Measurements from ENCODE around the gene NEK11.

Gene NEK11

GRCh38 chr3:131236421-131236820 is 209.7 kb downstream of the NEK11 start:
- H3K27me3 ChIP-seq (ENCODE audit: insufficient read depth, insufficient read length): no peaks in the 10 kb centered on the region
- no peak overlapping the region for H3K9ac ChIP-seq (ENCODE audit: insufficient read length, low read depth)
- no peaks in the 10 kb centered on the region for H3K36me3 ChIP-seq (ENCODE audit: insufficient read depth, insufficient read length, low read length)
- no peak overlapping the region for H3K4me3 ChIP-seq (ENCODE audit: insufficient read length, low read depth)
- no peak for DNase-seq (ENCODE audit: low read depth, low spot score)
- no peaks in the 10 kb centered on the region for H3K4me1 ChIP-seq (ENCODE audit: insufficient read depth, insufficient read length)
- H3K9me3 ChIP-seq (ENCODE audit: insufficient read depth, low read length): no peaks in the 10 kb centered on the region
- no peak for TF ChIP-seq YY1 (IDR thresholded peaks at IDR 0.05; ENCODE audit: insufficient read depth, insufficient read length)
- TF ChIP-seq SUZ12 (IDR thresholded peaks at IDR 0.05; ENCODE audit: extremely low read depth, insufficient read depth, insufficient read length): no peak
- TF ChIP-seq ZNF274 (IDR thresholded peaks at IDR 0.05; ENCODE audit: low read depth, low read length): no peak

GRCh38 chr3:131238496-131238895 is 211.8 kb downstream of the NEK11 start:
- no peaks in the 10 kb centered on the region for H3K9me3 ChIP-seq (ENCODE audit: insufficient read depth, low read length)
- no peak for DNase-seq (ENCODE audit: low read depth, low spot score)
- no peaks in the 10 kb centered on the region for H3K36me3 ChIP-seq (ENCODE audit: insufficient read depth, insufficient read length, low read length)
- TF ChIP-seq YY1 (IDR thresholded peaks at IDR 0.05; ENCODE audit: insufficient read depth, insufficient read length) (no peak), SUZ12 (IDR thresholded peaks at IDR 0.05; ENCODE audit: extremely low read depth, insufficient read depth, insufficient read length) (no peak), ZNF274 (IDR thresholded peaks at IDR 0.05; ENCODE audit: low read depth, low read length) (no peak)
- no peak overlapping the region for H3K4me3 ChIP-seq (ENCODE audit: insufficient read length, low read depth)
- H3K4me1 ChIP-seq (ENCODE audit: insufficient read depth, insufficient read length): no peaks in the 10 kb centered on the region
- no peaks in the 10 kb centered on the region for H3K27me3 ChIP-seq (ENCODE audit: insufficient read depth, insufficient read length)
- H3K9ac ChIP-seq (ENCODE audit: insufficient read length, low read depth): no peak overlapping the region

GRCh38 chr3:131239267-131239666 is 212.6 kb downstream of the NEK11 start:
- H3K4me1 ChIP-seq (ENCODE audit: insufficient read depth, insufficient read length): no peaks in the 10 kb centered on the region

GRCh38 chr3:131242201-131242600 is 215.5 kb downstream of the NEK11 start:
- no peaks in the 10 kb centered on the region for H3K4me1 ChIP-seq (ENCODE audit: insufficient read depth, insufficient read length)
- no peak for DNase-seq (ENCODE audit: low read depth, low spot score)
- TF ChIP-seq ZNF274 (IDR thresholded peaks at IDR 0.05; ENCODE audit: low read depth, low read length): no peak
- TF ChIP-seq SUZ12 (IDR thresholded peaks at IDR 0.05; ENCODE audit: extremely low read depth, insufficient read depth, insufficient read length): no peak
- no peak for TF ChIP-seq YY1 (IDR thresholded peaks at IDR 0.05; ENCODE audit: insufficient read depth, insufficient read length)
- no peaks in the 10 kb centered on the region for H3K9me3 ChIP-seq (ENCODE audit: insufficient read depth, low read length)
- H3K9ac ChIP-seq (ENCODE audit: insufficient read length, low read depth): no peak overlapping the region
- no peaks in the 10 kb centered on the region for H3K36me3 ChIP-seq (ENCODE audit: insufficient read depth, insufficient read length, low read length)
- no peak overlapping the region for H3K4me3 ChIP-seq (ENCODE audit: insufficient read length, low read depth)
- H3K27me3 ChIP-seq (ENCODE audit: insufficient read depth, insufficient read length): no peaks in the 10 kb centered on the region

More at GRCh38 chr3:131239267-131239666, 212.6 kb downstream of the NEK11 start:
- Histone ChIP-seq H3K9ac (ENCODE audit: insufficient read length, low read depth) (no peak overlapping the region), H3K36me3 (ENCODE audit: insufficient read depth, insufficient read length, low read length) (no peaks in the 10 kb centered on the region), H3K27me3 (ENCODE audit: insufficient read depth, insufficient read length) (no peaks in the 10 kb centered on the region), H3K9me3 (ENCODE audit: insufficient read depth, low read length) (no peaks in the 10 kb centered on the region), H3K4me3 (ENCODE audit: insufficient read length, low read depth) (no peak overlapping the region)
- TF ChIP-seq SUZ12 (IDR thresholded peaks at IDR 0.05; ENCODE audit: extremely low read depth, insufficient read depth, insufficient read length) (no peak), YY1 (IDR thresholded peaks at IDR 0.05; ENCODE audit: insufficient read depth, insufficient read length) (no peak), ZNF274 (IDR thresholded peaks at IDR 0.05; ENCODE audit: low read depth, low read length) (no peak)
- DNase-seq (ENCODE audit: low read depth, low spot score): no peak

GRCh38 chr3:131250466-131250865 is 223.8 kb downstream of the NEK11 start:
- H3K36me3 ChIP-seq (ENCODE audit: insufficient read depth, insufficient read length, low read length): no peaks in the 10 kb centered on the region
- H3K27me3 ChIP-seq (ENCODE audit: insufficient read depth, insufficient read length): no peaks in the 10 kb centered on the region
- no peak overlapping the region for H3K9ac ChIP-seq (ENCODE audit: insufficient read length, low read depth)
- H3K4me3 ChIP-seq (ENCODE audit: insufficient read length, low read depth): no peak overlapping the region
- DNase-seq (ENCODE audit: low read depth, low spot score): no peak
- H3K4me1 ChIP-seq (ENCODE audit: insufficient read depth, insufficient read length): no peaks in the 10 kb centered on the region
- H3K9me3 ChIP-seq (ENCODE audit: insufficient read depth, low read length): peaks cover 25% of the 10 kb centered on the region; the same call in 1 of the 2 replicates
- TF ChIP-seq SUZ12 (IDR thresholded peaks at IDR 0.05; ENCODE audit: extremely low read depth, insufficient read depth, insufficient read length) (no peak), YY1 (IDR thresholded peaks at IDR 0.05; ENCODE audit: insufficient read depth, insufficient read length) (no peak), ZNF274 (IDR thresholded peaks at IDR 0.05; ENCODE audit: low read depth, low read length) (no peak)

GRCh38 chr3:131260525-131260924 is 233.8 kb downstream of the NEK11 start:
- no peak for DNase-seq (ENCODE audit: low read depth, low spot score)
- Histone ChIP-seq H3K9me3 (ENCODE audit: insufficient read depth, low read length) (peaks cover 10% of the 10 kb centered on the region; the same call in 1 of the 2 replicates), H3K27me3 (ENCODE audit: insufficient read depth, insufficient read length) (no peaks in the 10 kb centered on the region), H3K4me1 (ENCODE audit: insufficient read depth, insufficient read length) (no peaks in the 10 kb centered on the region), H3K9ac (ENCODE audit: insufficient read length, low read depth) (no peak overlapping the region), H3K36me3 (ENCODE audit: insufficient read depth, insufficient read length, low read length) (no peaks in the 10 kb centered on the region), H3K4me3 (ENCODE audit: insufficient read length, low read depth) (no peak overlapping the region)
- TF ChIP-seq SUZ12 (IDR thresholded peaks at IDR 0.05; ENCODE audit: extremely low read depth, insufficient read depth, insufficient read length): no peak
- no peak for TF ChIP-seq ZNF274 (IDR thresholded peaks at IDR 0.05; ENCODE audit: low read depth, low read length)
- TF ChIP-seq YY1 (IDR thresholded peaks at IDR 0.05; ENCODE audit: insufficient read depth, insufficient read length): no peak

GRCh38 chr3:131261104-131261503 is 234.4 kb downstream of the NEK11 start:
- Histone ChIP-seq H3K4me1 (ENCODE audit: insufficient read depth, insufficient read length) (no peaks in the 10 kb centered on the region), H3K27me3 (ENCODE audit: insufficient read depth, insufficient read length) (no peaks in the 10 kb centered on the region), H3K36me3 (ENCODE audit: insufficient read depth, insufficient read length, low read length) (no peaks in the 10 kb centered on the region), H3K9me3 (ENCODE audit: insufficient read depth, low read length) (0 out of 2 replicates have a peak, but pooled peaks cover 4% of the 10 kb centered on the region), H3K4me3 (ENCODE audit: insufficient read length, low read depth) (no peak overlapping the region), H3K9ac (ENCODE audit: insufficient read length, low read depth) (no peak overlapping the region)
- TF ChIP-seq ZNF274 (IDR thresholded peaks at IDR 0.05; ENCODE audit: low read depth, low read length): no peak
- TF ChIP-seq YY1 (IDR thresholded peaks at IDR 0.05; ENCODE audit: insufficient read depth, insufficient read length): no peak
- TF ChIP-seq SUZ12 (IDR thresholded peaks at IDR 0.05; ENCODE audit: extremely low read depth, insufficient read depth, insufficient read length): no peak
- DNase-seq (ENCODE audit: low read depth, low spot score): no peak

All from NT2/D1 (cell line).